ENCODE data around the gene KRT83. TPM values are rescaled to one million over a fixed set of nuclear protein-coding genes. Genes with fewer than 3 reads are reported as not detected.

KRT83 gene
- 2.1 to 7.9 TPM (median 6.3 TPM) in 5 replicates for total RNA-seq (2022; extraction: Qiagen RNA extraction)

GRCh38 chr12:52320784-52321400 is at the start of gene KRT83:
KRT83 (minus strand) TSS chr12:52321398; CDS start chr12:52321335, 63 bp downstream.

GRCh38 chr12:52366738-52367485 is 45.7 kb upstream of the KRT83 start, which contains the start of gene KRT85:
KRT85 (minus strand) TSS chr12:52367481; CDS start chr12:52367405, 76 bp downstream.

GRCh38 chr12:52291267-52291935 is 29.8 kb downstream of the KRT83 start, which contains the start of gene KRT81:
KRT81 (minus strand) TSS chr12:52291534; CDS start chr12:52291465, 69 bp downstream.

GRCh38 chr12:52274521-52275120 is 46.6 kb downstream of the KRT83 start, which contains the start of gene KRT86:
KRT86 (plus strand) TSS chr12:52274645; CDS start chr12:52301917, 27,272 bp downstream.

Other genes starting within 250 kb of the KRT83 start
- not detected in 5 replicates for gene SMIM41, start 241.7 kb downstream of the KRT83 start, total RNA-seq (2022; extraction: Qiagen RNA extraction)
- gene KRT80, start 129.4 kb downstream of the KRT83 start, total RNA-seq (2022; extraction: Qiagen RNA extraction) = 39.0 to 49.0 TPM (median 41.2 TPM) in 5 replicates
- 5,165 to 6,050 TPM (median 5,522 TPM) in 5 replicates for gene KRT7, start 88.2 kb downstream of the KRT83 start, total RNA-seq (2022; extraction: Qiagen RNA extraction)
- 27.6 to 49.8 TPM (median 46.4 TPM) in 5 replicates for gene KRT86, start 46.8 kb downstream of the KRT83 start, total RNA-seq (2022; extraction: Qiagen RNA extraction)
- 3,045 to 4,083 TPM (median 3,944 TPM) in 5 replicates for gene KRT81, start 29.9 kb downstream of the KRT83 start, total RNA-seq (2022; extraction: Qiagen RNA extraction)
- 0.05 TPM in 1 of 5 replicates, not detected in the others for gene KRT85, start 46.1 kb upstream of the KRT83 start, total RNA-seq (2022; extraction: Qiagen RNA extraction)
- not detected in 5 replicates for gene KRT84, start 64.3 kb upstream of the KRT83 start, total RNA-seq (2022; extraction: Qiagen RNA extraction)
- gene KRT82, start 84.9 kb upstream of the KRT83 start, total RNA-seq (2022; extraction: Qiagen RNA extraction) = not detected in 5 replicates
- 0.07 to 0.18 TPM (median 0.09 TPM) in 5 replicates for gene KRT75, start 113.0 kb upstream of the KRT83 start, total RNA-seq (2022; extraction: Qiagen RNA extraction)
- gene KRT6B, start 130.7 kb upstream of the KRT83 start, total RNA-seq (2022; extraction: Qiagen RNA extraction) = 0.05 to 0.09 TPM in 2 of 5 replicates, not detected in the others
- gene KRT6C, start 152.4 kb upstream of the KRT83 start, total RNA-seq (2022; extraction: Qiagen RNA extraction) = 0.06 TPM in 1 of 5 replicates, not detected in the others
- gene KRT6A, start 171.9 kb upstream of the KRT83 start, total RNA-seq (2022; extraction: Qiagen RNA extraction) = 10.3 to 13.4 TPM (median 11.2 TPM) in 5 replicates
- gene KRT5, start 199.0 kb upstream of the KRT83 start, total RNA-seq (2022; extraction: Qiagen RNA extraction) = 0.39 to 0.69 TPM (median 0.53 TPM) in 5 replicates
- 0.05 TPM in 1 of 5 replicates, not detected in the others for gene KRT71, start 231.7 kb upstream of the KRT83 start, total RNA-seq (2022; extraction: Qiagen RNA extraction)

Data from A549 treated with Hydrocortisone at 1 μM for 4 hours (cell line).